ENCODE results near the gene DOCK8. TPM values are rescaled to one million over a fixed set of nuclear protein-coding genes. Genes with fewer than 3 reads are reported as not detected.

The DOCK8 gene
- total RNA-seq, 2 donors from 2014 or later = 5.2 to 9.5 TPM

DNA sequence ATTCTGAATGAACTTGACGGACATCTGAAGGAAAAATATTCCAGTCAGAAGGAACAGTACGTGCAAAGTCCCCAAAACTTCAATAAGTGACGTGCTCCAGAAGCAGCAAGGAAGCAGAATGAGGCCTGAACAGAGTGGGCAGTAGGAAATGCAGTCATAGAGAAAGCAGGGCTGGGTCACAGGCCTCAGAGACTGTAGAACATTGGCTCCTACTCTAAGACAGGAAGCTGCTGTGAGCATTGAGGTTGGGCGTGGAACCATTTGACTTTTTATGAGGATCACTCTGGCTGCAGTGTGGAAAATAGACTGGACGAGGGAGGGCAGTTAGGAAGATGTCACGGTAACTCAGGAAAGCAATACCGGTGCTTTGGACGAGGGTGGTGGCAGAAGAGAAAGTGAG is 64.0 kb downstream of the DOCK8 start:
- Histone ChIP-seq H3K4me3 (no peak overlapping the region), H3K27ac (no peak overlapping the region), H3K4me1 (no peaks in the 10 kb centered on the region), H3K9me3 (no peaks in the 10 kb centered on the region), H3K27me3 (no peaks in the 10 kb centered on the region), H3K36me3 (no peaks in the 10 kb centered on the region)
- no peak for DNase-seq (ENCODE audit: low spot score)
- TF ChIP-seq, protein P1, sequence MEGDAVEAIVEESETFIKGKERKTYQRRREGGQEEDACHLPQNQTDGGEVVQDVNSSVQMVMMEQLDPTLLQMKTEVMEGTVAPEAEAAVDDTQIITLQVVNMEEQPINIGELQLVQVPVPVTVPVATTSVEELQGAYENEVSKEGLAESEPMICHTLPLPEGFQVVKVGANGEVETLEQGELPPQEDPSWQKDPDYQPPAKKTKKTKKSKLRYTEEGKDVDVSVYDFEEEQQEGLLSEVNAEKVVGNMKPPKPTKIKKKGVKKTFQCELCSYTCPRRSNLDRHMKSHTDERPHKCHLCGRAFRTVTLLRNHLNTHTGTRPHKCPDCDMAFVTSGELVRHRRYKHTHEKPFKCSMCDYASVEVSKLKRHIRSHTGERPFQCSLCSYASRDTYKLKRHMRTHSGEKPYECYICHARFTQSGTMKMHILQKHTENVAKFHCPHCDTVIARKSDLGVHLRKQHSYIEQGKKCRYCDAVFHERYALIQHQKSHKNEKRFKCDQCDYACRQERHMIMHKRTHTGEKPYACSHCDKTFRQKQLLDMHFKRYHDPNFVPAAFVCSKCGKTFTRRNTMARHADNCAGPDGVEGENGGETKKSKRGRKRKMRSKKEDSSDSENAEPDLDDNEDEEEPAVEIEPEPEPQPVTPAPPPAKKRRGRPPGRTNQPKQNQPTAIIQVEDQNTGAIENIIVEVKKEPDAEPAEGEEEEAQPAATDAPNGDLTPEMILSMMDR (IDR thresholded peaks at IDR 0.05) = no peak

- Histone ChIP-seq H3K27ac (no peak overlapping the region), H3K27me3 (no peaks in the 10 kb centered on the region), H3K36me3 (no peaks in the 10 kb centered on the region), H3K4me1 (no peaks in the 10 kb centered on the region), H3K4me3 (no peak overlapping the region), H3K9me3 (no peaks in the 10 kb centered on the region)
- no peak for DNase-seq (ENCODE audit: low spot score)
- TF ChIP-seq, protein P1 (IDR thresholded peaks at IDR 0.05) = no peak
Measured at GRCh38 chr9:279674-280073, 65.0 kb downstream of the DOCK8 start.

- no peak for DNase-seq (ENCODE audit: low spot score)
- no peaks in the 10 kb centered on the region for H3K27me3 ChIP-seq
- TF ChIP-seq, protein P1 (IDR thresholded peaks at IDR 0.05) = no peak
- H3K27ac ChIP-seq = no peak overlapping the region
- H3K9me3 ChIP-seq = no peaks in the 10 kb centered on the region
- no peaks in the 10 kb centered on the region for H3K36me3 ChIP-seq
- H3K4me3 ChIP-seq = no peak overlapping the region
- no peaks in the 10 kb centered on the region for H3K4me1 ChIP-seq
Measured at GRCh38 chr9:281741-282645, 67.3 kb downstream of the DOCK8 start.

DNA sequence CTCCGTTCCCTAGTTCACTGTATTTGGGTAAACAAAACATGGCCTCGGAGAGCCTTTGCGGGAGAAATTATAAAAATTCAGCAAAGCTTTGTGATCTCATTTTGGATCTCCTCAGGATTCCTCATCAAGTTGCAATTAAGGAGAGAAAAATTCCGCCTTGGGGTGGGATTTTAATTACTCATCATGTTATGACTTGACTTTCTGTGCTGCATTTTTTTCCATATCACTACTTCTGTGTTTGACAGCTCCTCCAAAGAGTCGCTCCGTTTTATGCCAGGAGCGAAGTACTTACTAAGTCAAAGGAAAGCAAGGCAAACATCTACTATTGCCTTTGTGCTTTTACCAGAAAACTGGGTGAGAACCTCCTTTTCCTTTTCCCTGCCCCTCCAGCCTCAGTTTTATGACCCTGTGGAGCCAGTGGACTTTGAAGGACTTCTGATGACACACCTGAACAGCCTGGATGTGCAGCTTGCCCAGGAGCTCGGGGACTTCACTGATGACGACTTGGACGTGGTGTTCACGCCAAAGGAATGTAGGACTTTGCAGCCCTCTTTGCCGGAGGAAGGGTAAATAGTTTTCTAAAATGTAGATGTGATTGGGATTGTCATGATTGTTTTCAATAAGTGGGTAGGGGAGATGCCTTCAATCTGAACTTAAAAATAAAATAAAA is 71.5 kb downstream of the DOCK8 start:
- Histone ChIP-seq H3K4me3 (no peak overlapping the region), H3K36me3 (no peaks in the 10 kb centered on the region), H3K4me1 (no peaks in the 10 kb centered on the region), H3K27ac (no peak overlapping the region), H3K9me3 (no peaks in the 10 kb centered on the region), H3K27me3 (no peaks in the 10 kb centered on the region)
- TF ChIP-seq, protein P1 (IDR thresholded peaks at IDR 0.05) = no peak
- no peak for DNase-seq (ENCODE audit: low spot score)

GRCh38 chr9:289121-289520 is 74.5 kb downstream of the DOCK8 start:
- H3K9me3 ChIP-seq = no peaks in the 10 kb centered on the region
- TF ChIP-seq, protein P1 (IDR thresholded peaks at IDR 0.05) = no peak
- no peak overlapping the region for H3K27ac ChIP-seq
- H3K36me3 ChIP-seq = no peaks in the 10 kb centered on the region
- H3K4me1 ChIP-seq = no peaks in the 10 kb centered on the region
- H3K4me3 ChIP-seq = no peak overlapping the region
- H3K27me3 ChIP-seq = no peaks in the 10 kb centered on the region
- no peak for DNase-seq (ENCODE audit: low spot score)

Measured in right atrium auricular region (tissue), 2 donors.